Loucy (cell line): ENCODE results near the gene PCDHGC3.

Experiments used
- H2AFZ ChIP-seq: fragments of 200-600 bp; sonication (generic); 2 replicates; pipeline ENCODE4 v1.6.0; 2016; ENCODE audit warnings: antibody characterized with exemption, mild to moderate bottlenecking, low read length, moderate library complexity
- H3F3A ChIP-seq: fragments of 200-600 bp; 2 replicates; pipeline ENCODE4 v1.6.0; 2016; ENCODE audit warnings: antibody characterized with exemption, low read depth, mild to moderate bottlenecking
- H3K27me3 ChIP-seq: fragments of 200-600 bp; sonication (generic); 2 replicates; pipeline ENCODE4 v1.6.1; 2014; ENCODE audit warnings: low read length, mild to moderate bottlenecking; ENCODE audit not compliant: insufficient read depth, poor library complexity, severe bottlenecking
- H3K36me3 ChIP-seq: fragments of 200-600 bp; sonication (generic); 2 replicates; pipeline ENCODE4 v1.6.1; 2016; ENCODE audit warnings: low read length; ENCODE audit not compliant: insufficient read depth
- H3K4me1 ChIP-seq: fragments of 200-600 bp; sonication (generic); 2 replicates; pipeline ENCODE4 v1.5.1; 2014; ENCODE audit warnings: low read length, mild to moderate bottlenecking; ENCODE audit not compliant: insufficient read depth, poor library complexity, severe bottlenecking
- H3K4me2 ChIP-seq: fragments of 200-600 bp; sonication (generic); 2 replicates; pipeline ENCODE4 v1.6.0; 2014; ENCODE audit warnings: antibody characterized with exemption, low read length, low read depth, mild to moderate bottlenecking; ENCODE audit not compliant: poor library complexity, severe bottlenecking
- H3K4me3 ChIP-seq: fragments of 200-600 bp; sonication (generic); 2 replicates; pipeline ENCODE4 v1.5.1; 2014; ENCODE audit warnings: low read length, mild to moderate bottlenecking, mixed read lengths; ENCODE audit not compliant: poor library complexity, severe bottlenecking
- H3K79me2 ChIP-seq: fragments of 200-600 bp; sonication (generic); 2 replicates; pipeline ENCODE4 v1.6.1; 2014; ENCODE audit warnings: low read length; ENCODE audit not compliant: insufficient read depth
- H3K9ac ChIP-seq: fragments of 200-600 bp; sonication (generic); 2 replicates; pipeline ENCODE4 v1.6.0; 2014; ENCODE audit warnings: mild to moderate bottlenecking, low read depth, low read length, moderate library complexity; ENCODE audit not compliant: poor library complexity, severe bottlenecking
- H3K9me2 ChIP-seq: fragments of 200-600 bp; sonication (generic); replicated peaks from 2 replicates; pipeline ENCODE4 v1.6.1; 2016; ENCODE audit warnings: low read depth, low read length, mixed read lengths
- H3K9me3 ChIP-seq: fragments of 200-600 bp; sonication (generic); 2 replicates; pipeline ENCODE4 v1.6.1; 2014; ENCODE audit warnings: mild to moderate bottlenecking, antibody characterized with exemption, low read length, low read depth; ENCODE audit not compliant: insufficient read depth
- H4K20me1 ChIP-seq: fragments of 200-600 bp; sonication (generic); 2 replicates; pipeline ENCODE4 v1.6.0; 2014; ENCODE audit warnings: antibody characterized with exemption, low read length, mild to moderate bottlenecking; ENCODE audit not compliant: insufficient read depth, poor library complexity, severe bottlenecking
- CTCF ChIP-seq: fragments of 200-600 bp; sonication (generic); conservative IDR thresholded peaks from 2 replicates; pipeline ENCODE4 v1.5.1; 2014; ENCODE audit warnings: mild to moderate bottlenecking, antibody characterized with exemption, low read length
- EZH2phosphoT487 ChIP-seq: fragments of 200-600 bp; IDR thresholded peaks from 2 replicates; pipeline ENCODE4 v1.6.1; 2018; ENCODE audit warnings: antibody characterized with exemption, mild to moderate bottlenecking, moderate library complexity, borderline replicate concordance

PCDHGC3 gene

DNA sequence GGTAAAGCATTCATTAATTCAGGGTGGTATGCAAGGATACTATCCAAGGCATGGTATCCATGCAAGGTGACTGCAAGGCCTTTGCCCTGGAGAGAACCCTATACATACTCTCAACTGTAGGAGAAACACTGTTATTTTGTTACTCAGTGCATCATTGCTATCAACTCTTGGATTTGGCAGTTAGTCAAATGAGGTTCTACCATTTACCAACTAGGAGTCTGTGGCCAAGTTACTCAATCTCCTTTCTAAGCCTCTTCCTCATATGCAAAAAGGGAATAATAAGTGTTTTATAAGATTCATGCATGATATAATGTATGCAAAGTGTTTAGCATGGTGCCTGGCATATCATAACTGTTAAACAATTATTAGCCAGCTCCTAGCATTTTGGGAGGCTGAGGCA, 4.0 kb downstream of the PCDHGC3 start:
- H3K4me1 ChIP-seq, result no peaks in the 10 kb centered on the region
- no peak overlapping the region for H2AFZ ChIP-seq
- H3F3A ChIP-seq, result no peaks in the 10 kb centered on the region
- no peaks in the 10 kb centered on the region for H3K36me3 ChIP-seq
- no peaks in the 10 kb centered on the region for H3K9me2 ChIP-seq
- H3K9me3 ChIP-seq, result no peaks in the 10 kb centered on the region
- no peak overlapping the region for H3K4me3 ChIP-seq
- no peaks in the 10 kb centered on the region for H4K20me1 ChIP-seq
- TF ChIP-seq EZH2phosphoT487, result no peak
- no peak for TF ChIP-seq CTCF
- no peak overlapping the region for H3K9ac ChIP-seq
- no peaks in the 10 kb centered on the region for H3K79me2 ChIP-seq
- peaks cover 13% of the 10 kb centered on the region for H3K27me3 ChIP-seq
- no peak overlapping the region for H3K4me2 ChIP-seq

GRCh38 chr5:141483902-141484301, 8.1 kb downstream of the PCDHGC3 start:
- no peaks in the 10 kb centered on the region for H3K4me1 ChIP-seq
- H3K4me2 ChIP-seq, result no peak overlapping the region
- no peak for TF ChIP-seq EZH2phosphoT487
- TF ChIP-seq CTCF, result no peak
- H3K9me3 ChIP-seq, result no peaks in the 10 kb centered on the region
- no peak overlapping the region for H3K4me3 ChIP-seq
- no peaks in the 10 kb centered on the region for H4K20me1 ChIP-seq
- no peaks in the 10 kb centered on the region for H3K36me3 ChIP-seq
- H3K79me2 ChIP-seq, result no peaks in the 10 kb centered on the region
- H3K27me3 ChIP-seq, result no peaks in the 10 kb centered on the region
- H3K9me2 ChIP-seq, result no peaks in the 10 kb centered on the region
- no peak overlapping the region for H2AFZ ChIP-seq
- no peak overlapping the region for H3K9ac ChIP-seq
- no peaks in the 10 kb centered on the region for H3F3A ChIP-seq

DNA sequence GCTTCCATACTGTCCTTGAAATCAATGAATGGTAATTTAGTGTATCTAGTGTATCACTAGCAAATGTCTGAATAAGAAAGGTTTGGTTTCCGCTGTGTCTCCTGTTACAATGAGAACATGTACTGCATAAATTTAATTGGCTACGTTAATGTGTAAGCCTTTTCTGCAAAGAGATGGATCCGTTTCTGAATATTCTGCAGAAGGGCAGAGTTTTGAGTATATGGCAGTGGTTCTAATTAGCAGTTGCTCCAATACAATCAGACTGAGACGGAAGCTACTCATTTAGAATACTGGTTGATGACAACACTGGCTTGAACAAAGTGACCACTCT, 8.5 kb downstream of the PCDHGC3 start:
- TF ChIP-seq EZH2phosphoT487 (no peak), CTCF (no peak)
- H4K20me1 ChIP-seq, result no peaks in the 10 kb centered on the region
- no peaks in the 10 kb centered on the region for H3K9me2 ChIP-seq
- no peak overlapping the region for H2AFZ ChIP-seq
- H3K4me1 ChIP-seq, result no peaks in the 10 kb centered on the region
- H3K4me3 ChIP-seq, result no peak overlapping the region
- no peak overlapping the region for H3K4me2 ChIP-seq
- H3K9ac ChIP-seq, result no peak overlapping the region
- H3F3A ChIP-seq, result no peaks in the 10 kb centered on the region
- H3K36me3 ChIP-seq, result no peaks in the 10 kb centered on the region
- H3K9me3 ChIP-seq, result no peaks in the 10 kb centered on the region
- no peaks in the 10 kb centered on the region for H3K79me2 ChIP-seq
- H3K27me3 ChIP-seq, result no peaks in the 10 kb centered on the region
